ENCODE data around the gene SH3TC1.

Gene SH3TC1

GRCh38 chr4:8215641-8216442 lies 16.8 kb downstream of the SH3TC1 start:
- Mint-ChIP-seq H3K27me3 (ENCODE audit: low read depth, poor library complexity) (peaks cover 6% of the 10 kb centered on the region), H3K4me3 (no peak overlapping the region), H3K9me3 (no peaks in the 10 kb centered on the region), H3K27ac (no peak overlapping the region), H3K4me1 (peaks cover 56% of the 10 kb centered on the region), H3K36me3 (ENCODE audit: low read depth) (no peaks in the 10 kb centered on the region)
- TF ChIP-seq CTCF (IDR thresholded peaks at IDR 0.05) = no peak
- DNase-seq = no peak

- Mint-ChIP-seq H3K36me3 (ENCODE audit: low read depth) (no peaks in the 10 kb centered on the region), H3K4me1 (peaks cover 57% of the 10 kb centered on the region), H3K27me3 (ENCODE audit: low read depth, poor library complexity) (peaks cover 6% of the 10 kb centered on the region), H3K4me3 (no peak overlapping the region), H3K27ac (no peak overlapping the region), H3K9me3 (no peaks in the 10 kb centered on the region)
- TF ChIP-seq CTCF (IDR thresholded peaks at IDR 0.05) = no peak
- no peak for DNase-seq
These were observed 17.6 kb downstream of the SH3TC1 start for GRCh38 chr4:8216443-8217245.

GRCh38 chr4:8217246-8217511 lies 18.1 kb downstream of the SH3TC1 start:
- peaks cover 4% of the 10 kb centered on the region for H3K27me3 Mint-ChIP-seq (ENCODE audit: low read depth, poor library complexity)
- H3K4me3 Mint-ChIP-seq = no peak overlapping the region
- TF ChIP-seq CTCF (IDR thresholded peaks at IDR 0.05) = no peak
- no peak for DNase-seq
- H3K4me1 Mint-ChIP-seq = peaks cover 57% of the 10 kb centered on the region
- H3K36me3 Mint-ChIP-seq (ENCODE audit: low read depth) = no peaks in the 10 kb centered on the region
- H3K9me3 Mint-ChIP-seq = no peaks in the 10 kb centered on the region
- no peak overlapping the region for H3K27ac Mint-ChIP-seq

- Mint-ChIP-seq H3K9me3 (no peaks in the 10 kb centered on the region), H3K27me3 (ENCODE audit: low read depth, poor library complexity) (peaks cover 4% of the 10 kb centered on the region), H3K4me1 (peaks cover 56% of the 10 kb centered on the region), H3K27ac (no peak overlapping the region), H3K4me3 (no peak overlapping the region), H3K36me3 (ENCODE audit: low read depth) (no peaks in the 10 kb centered on the region)
- no peak for DNase-seq
- no peak for TF ChIP-seq CTCF (IDR thresholded peaks at IDR 0.05)
These were observed 18.8 kb downstream of the SH3TC1 start for GRCh38 chr4:8217871-8218270.

DNA sequence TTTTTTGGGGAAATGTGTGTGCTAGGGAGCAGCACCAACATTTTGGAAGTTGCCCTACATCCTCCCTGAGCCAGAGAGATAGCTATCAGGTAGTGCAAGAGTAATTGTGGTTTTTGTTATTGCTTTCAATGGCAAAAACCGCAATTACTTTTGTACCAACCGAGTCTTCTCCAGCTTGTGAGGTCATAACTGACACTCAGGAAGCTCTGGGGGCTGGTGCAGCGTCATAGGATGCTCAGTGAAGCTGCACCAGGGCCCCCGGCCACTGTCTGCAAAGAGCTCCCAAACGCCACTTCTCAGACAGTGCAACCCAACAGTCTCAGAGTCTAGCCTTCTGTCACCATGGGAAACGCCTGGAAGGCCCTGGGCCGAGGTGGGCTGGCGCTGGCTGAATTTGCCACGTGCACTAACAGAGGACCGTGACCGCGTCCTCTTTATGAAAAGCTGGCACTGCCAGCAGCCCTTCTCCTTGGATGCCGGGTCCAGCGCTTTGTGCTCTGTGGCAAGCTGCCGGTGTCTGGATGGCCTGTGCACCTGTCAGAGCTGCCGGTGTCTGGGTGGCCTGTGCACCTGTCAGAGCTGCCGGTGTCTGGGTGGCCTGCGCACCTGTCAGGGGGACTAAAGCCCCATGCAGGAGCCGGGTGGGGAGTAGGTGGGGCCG lies 19.4 kb downstream of the SH3TC1 start:
- H3K27me3 Mint-ChIP-seq (ENCODE audit: low read depth, poor library complexity) = peaks cover 7% of the 10 kb centered on the region
- no peaks in the 10 kb centered on the region for H3K9me3 Mint-ChIP-seq
- H3K36me3 Mint-ChIP-seq (ENCODE audit: low read depth) = no peaks in the 10 kb centered on the region
- TF ChIP-seq CTCF (IDR thresholded peaks at IDR 0.05) = no peak
- no peak overlapping the region for H3K4me3 Mint-ChIP-seq
- DNase-seq = no peak
- H3K27ac Mint-ChIP-seq = no peak overlapping the region
- H3K4me1 Mint-ChIP-seq = peaks cover 55% of the 10 kb centered on the region

Measured in nephron progenitor cell (in vitro differentiated cells).